Measurements from ENCODE around the gene SCNM1.

DNA sequence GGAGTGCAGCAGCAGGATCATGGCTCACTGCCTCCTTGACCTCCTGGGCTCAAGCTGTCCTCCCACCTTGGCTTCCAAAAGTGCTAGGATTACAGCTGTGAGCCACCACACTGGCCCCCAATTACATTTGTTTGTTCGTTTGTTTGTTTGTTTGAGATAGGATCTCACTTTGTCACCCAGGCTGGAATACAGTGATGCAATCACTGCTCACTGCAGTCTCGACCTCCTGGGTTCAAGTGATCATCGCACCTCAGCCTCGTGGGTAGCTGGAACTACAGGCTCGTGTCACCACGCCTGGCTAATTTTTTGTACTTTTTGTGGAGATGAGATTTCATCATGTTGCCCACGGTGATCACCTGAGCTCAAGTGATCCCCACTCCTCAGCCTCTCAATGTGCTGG is 26.1 kb downstream of the SCNM1 start:
- TF ChIP-seq, protein P1, sequence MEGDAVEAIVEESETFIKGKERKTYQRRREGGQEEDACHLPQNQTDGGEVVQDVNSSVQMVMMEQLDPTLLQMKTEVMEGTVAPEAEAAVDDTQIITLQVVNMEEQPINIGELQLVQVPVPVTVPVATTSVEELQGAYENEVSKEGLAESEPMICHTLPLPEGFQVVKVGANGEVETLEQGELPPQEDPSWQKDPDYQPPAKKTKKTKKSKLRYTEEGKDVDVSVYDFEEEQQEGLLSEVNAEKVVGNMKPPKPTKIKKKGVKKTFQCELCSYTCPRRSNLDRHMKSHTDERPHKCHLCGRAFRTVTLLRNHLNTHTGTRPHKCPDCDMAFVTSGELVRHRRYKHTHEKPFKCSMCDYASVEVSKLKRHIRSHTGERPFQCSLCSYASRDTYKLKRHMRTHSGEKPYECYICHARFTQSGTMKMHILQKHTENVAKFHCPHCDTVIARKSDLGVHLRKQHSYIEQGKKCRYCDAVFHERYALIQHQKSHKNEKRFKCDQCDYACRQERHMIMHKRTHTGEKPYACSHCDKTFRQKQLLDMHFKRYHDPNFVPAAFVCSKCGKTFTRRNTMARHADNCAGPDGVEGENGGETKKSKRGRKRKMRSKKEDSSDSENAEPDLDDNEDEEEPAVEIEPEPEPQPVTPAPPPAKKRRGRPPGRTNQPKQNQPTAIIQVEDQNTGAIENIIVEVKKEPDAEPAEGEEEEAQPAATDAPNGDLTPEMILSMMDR (IDR thresholded peaks at IDR 0.05), result no peak
- TF ChIP-seq POLR2A (IDR thresholded peaks at IDR 0.05), result no peak
